ENCODE measurements around the gene ATP6V1F. TPM values are rescaled to one million over a fixed set of nuclear protein-coding genes. Genes with fewer than 3 reads are reported as not detected.

Gene ATP6V1F
- total RNA-seq, 1 experiment from 2014 or later, result 97.0 TPM

GRCh38 chr7:128842674-128843641, 19.7 kb upstream of the ATP6V1F start:
- Histone ChIP-seq H3K36me3 (peaks cover 35% of the 10 kb centered on the region), H3K9me3 (no peaks in the 10 kb centered on the region), H3K27me3 (no peaks in the 10 kb centered on the region), H3K4me3 (no peak overlapping the region)
- DNase-seq, result no peak

- Histone ChIP-seq H3K27me3 (no peaks in the 10 kb centered on the region), H3K4me3 (no peak overlapping the region), H3K36me3 (peaks cover 34% of the 10 kb centered on the region), H3K9me3 (no peaks in the 10 kb centered on the region)
- DNase-seq, result no peak
Observed at GRCh38 chr7:128843938-128844621, 18.6 kb upstream of the ATP6V1F start.

GRCh38 chr7:128844777-128845311, 17.8 kb upstream of the ATP6V1F start:
- Histone ChIP-seq H3K4me3 (no peak overlapping the region), H3K36me3 (peaks cover 29% of the 10 kb centered on the region), H3K27me3 (no peaks in the 10 kb centered on the region), H3K9me3 (no peaks in the 10 kb centered on the region)
- DNase-seq, result no peak

- Histone ChIP-seq H3K36me3 (peaks cover 23% of the 10 kb centered on the region), H3K4me3 (no peak overlapping the region), H3K9me3 (no peaks in the 10 kb centered on the region), H3K27me3 (no peaks in the 10 kb centered on the region)
- no peak for DNase-seq
Observed at GRCh38 chr7:128845475-128845874, 17.2 kb upstream of the ATP6V1F start.

- Histone ChIP-seq H3K36me3 (peaks cover 21% of the 10 kb centered on the region), H3K4me3 (no peak overlapping the region), H3K9me3 (no peaks in the 10 kb centered on the region), H3K27me3 (no peaks in the 10 kb centered on the region)
- DNase-seq, result no peak
Observed at GRCh38 chr7:128845987-128846386, 16.7 kb upstream of the ATP6V1F start.

GRCh38 chr7:128846781-128847444, 15.7 kb upstream of the ATP6V1F start:
- no peak overlapping the region for H3K4me3 ChIP-seq
- no peak for DNase-seq
- peaks cover 14% of the 10 kb centered on the region for H3K36me3 ChIP-seq
- no peaks in the 10 kb centered on the region for H3K27me3 ChIP-seq
- no peaks in the 10 kb centered on the region for H3K9me3 ChIP-seq

- no peak for DNase-seq
- peaks cover 11% of the 10 kb centered on the region for H3K36me3 ChIP-seq
- no peak overlapping the region for H3K4me3 ChIP-seq
- no peaks in the 10 kb centered on the region for H3K27me3 ChIP-seq
- H3K9me3 ChIP-seq, result no peaks in the 10 kb centered on the region
Observed at GRCh38 chr7:128847721-128848211, 14.9 kb upstream of the ATP6V1F start.

GRCh38 chr7:128848289-128849155, 14.1 kb upstream of the ATP6V1F start:
- no peak for DNase-seq
- Histone ChIP-seq H3K9me3 (no peaks in the 10 kb centered on the region), H3K36me3 (peaks cover 11% of the 10 kb centered on the region), H3K27me3 (no peaks in the 10 kb centered on the region), H3K4me3 (no peak overlapping the region)

- Histone ChIP-seq H3K4me3 (no peak overlapping the region), H3K9me3 (no peaks in the 10 kb centered on the region), H3K27me3 (no peaks in the 10 kb centered on the region), H3K36me3 (peaks cover 6% of the 10 kb centered on the region)
- DNase-seq, result no peak
Observed at GRCh38 chr7:128849156-128849515, 13.5 kb upstream of the ATP6V1F start.

GRCh38 chr7:128849804-128850490, 12.7 kb upstream of the ATP6V1F start:
- H3K36me3 ChIP-seq, result peaks cover 2% of the 10 kb centered on the region

GRCh38 chr7:128852537-128853254, 10.0 kb upstream of the ATP6V1F start:
- no peak overlapping the region for H3K4me3 ChIP-seq
- H3K9me3 ChIP-seq, result no peaks in the 10 kb centered on the region
- H3K27me3 ChIP-seq, result no peaks in the 10 kb centered on the region
- H3K36me3 ChIP-seq, result peaks cover 2% of the 10 kb centered on the region
- no peak for DNase-seq

More at GRCh38 chr7:128849804-128850490, 12.7 kb upstream of the ATP6V1F start:
- DNase-seq, result no peak
- Histone ChIP-seq H3K4me3 (no peak overlapping the region), H3K9me3 (no peaks in the 10 kb centered on the region), H3K27me3 (no peaks in the 10 kb centered on the region)

GRCh38 chr7:128853799-128854198, 8.9 kb upstream of the ATP6V1F start:
- no peak for DNase-seq
- no peaks in the 10 kb centered on the region for H3K9me3 ChIP-seq
- H3K27me3 ChIP-seq, result no peaks in the 10 kb centered on the region
- H3K4me3 ChIP-seq, result no peak overlapping the region
- peaks cover 2% of the 10 kb centered on the region for H3K36me3 ChIP-seq

GRCh38 chr7:128854396-128854795, 8.3 kb upstream of the ATP6V1F start:
- H3K36me3 ChIP-seq, result peaks cover 2% of the 10 kb centered on the region
- no peaks in the 10 kb centered on the region for H3K27me3 ChIP-seq
- no peaks in the 10 kb centered on the region for H3K9me3 ChIP-seq
- no peak for DNase-seq
- no peak overlapping the region for H3K4me3 ChIP-seq

- Histone ChIP-seq H3K9me3 (no peaks in the 10 kb centered on the region), H3K4me3 (no peak overlapping the region), H3K27me3 (no peaks in the 10 kb centered on the region), H3K36me3 (peaks cover 2% of the 10 kb centered on the region)
- no peak for DNase-seq
Observed at GRCh38 chr7:128855559-128855958, 7.1 kb upstream of the ATP6V1F start.

All from MG63 (cell line).